Activated CD8-positive, alpha-beta memory T cell treated with anti-CD3 and anti-CD28 coated beads, Interleukin-2, amount 50 U/mL, for 1 hour (primary cell): ENCODE data around the gene SYNC.

Experiments
- DNase-seq: peaks from one replicate; pipeline ENCODE4 v3.0.0-alpha.2; 2020; ENCODE audit errors: extremely low read depth

The SYNC gene

GRCh38 chr1:32702599-32703478 lies at the start of gene SYNC:
SYNC (minus strand) TSS chr1:32702770; CDS start chr1:32702660, 110 bp downstream.
- no peak for DNase-seq

- no peak for DNase-seq
Measured at GRCh38 chr1:32749771-32750170, 47.2 kb upstream of the SYNC start.

- no peak for DNase-seq
Measured at GRCh38 chr1:32749332-32749731, 46.8 kb upstream of the SYNC start.

- no peak for DNase-seq
Measured at GRCh38 chr1:32748926-32749325, 46.4 kb upstream of the SYNC start.

GRCh38 chr1:32748348-32748747 lies 45.8 kb upstream of the SYNC start:
- no peak for DNase-seq

- no peak for DNase-seq
Measured at GRCh38 chr1:32746130-32746529, 43.6 kb upstream of the SYNC start.

GRCh38 chr1:32744071-32744425 lies 41.5 kb upstream of the SYNC start:
- DNase-seq, result no peak

- DNase-seq, result no peak
Measured at GRCh38 chr1:32743380-32744070, 41.0 kb upstream of the SYNC start.

- no peak for DNase-seq
Measured at GRCh38 chr1:32742956-32743355, 40.4 kb upstream of the SYNC start.

GRCh38 chr1:32742199-32742947 lies 39.8 kb upstream of the SYNC start:
- no peak for DNase-seq

- DNase-seq, result no peak
Measured at GRCh38 chr1:32741413-32742198, 39.0 kb upstream of the SYNC start.

- no peak for DNase-seq
Measured at GRCh38 chr1:32741059-32741412, 38.5 kb upstream of the SYNC start.

- DNase-seq, result no peak
Measured at GRCh38 chr1:32736812-32737791, 34.5 kb upstream of the SYNC start.

- no peak for DNase-seq
Measured at GRCh38 chr1:32733582-32734321, 31.2 kb upstream of the SYNC start.

GRCh38 chr1:32729254-32730046 lies 26.9 kb upstream of the SYNC start:
- DNase-seq, result no peak

GRCh38 chr1:32728413-32729077 lies 26.0 kb upstream of the SYNC start:
- DNase-seq, result no peak

- DNase-seq, result no peak
Measured at GRCh38 chr1:32727876-32728275, 25.3 kb upstream of the SYNC start.

GRCh38 chr1:32725615-32725982 lies 23.0 kb upstream of the SYNC start:
- no peak for DNase-seq
